C4-2B (cell line): ENCODE data around the gene DDOST.

Experiments used
- H3K27ac ChIP-seq: fragments of 450-650 bp; 2 replicates; pipeline ENCODE4 v1.5.1; 2017
- CTCF ChIP-seq: fragments of 450-650 bp; conservative IDR thresholded peaks from 2 replicates; pipeline ENCODE4 v1.5.1; 2017; ENCODE audit warnings: mild to moderate bottlenecking
- ZFX ChIP-seq: fragments of 450-650 bp; IDR thresholded peaks from 2 replicates; pipeline ENCODE4 v1.6.1; 2017

Gene DDOST

DNA sequence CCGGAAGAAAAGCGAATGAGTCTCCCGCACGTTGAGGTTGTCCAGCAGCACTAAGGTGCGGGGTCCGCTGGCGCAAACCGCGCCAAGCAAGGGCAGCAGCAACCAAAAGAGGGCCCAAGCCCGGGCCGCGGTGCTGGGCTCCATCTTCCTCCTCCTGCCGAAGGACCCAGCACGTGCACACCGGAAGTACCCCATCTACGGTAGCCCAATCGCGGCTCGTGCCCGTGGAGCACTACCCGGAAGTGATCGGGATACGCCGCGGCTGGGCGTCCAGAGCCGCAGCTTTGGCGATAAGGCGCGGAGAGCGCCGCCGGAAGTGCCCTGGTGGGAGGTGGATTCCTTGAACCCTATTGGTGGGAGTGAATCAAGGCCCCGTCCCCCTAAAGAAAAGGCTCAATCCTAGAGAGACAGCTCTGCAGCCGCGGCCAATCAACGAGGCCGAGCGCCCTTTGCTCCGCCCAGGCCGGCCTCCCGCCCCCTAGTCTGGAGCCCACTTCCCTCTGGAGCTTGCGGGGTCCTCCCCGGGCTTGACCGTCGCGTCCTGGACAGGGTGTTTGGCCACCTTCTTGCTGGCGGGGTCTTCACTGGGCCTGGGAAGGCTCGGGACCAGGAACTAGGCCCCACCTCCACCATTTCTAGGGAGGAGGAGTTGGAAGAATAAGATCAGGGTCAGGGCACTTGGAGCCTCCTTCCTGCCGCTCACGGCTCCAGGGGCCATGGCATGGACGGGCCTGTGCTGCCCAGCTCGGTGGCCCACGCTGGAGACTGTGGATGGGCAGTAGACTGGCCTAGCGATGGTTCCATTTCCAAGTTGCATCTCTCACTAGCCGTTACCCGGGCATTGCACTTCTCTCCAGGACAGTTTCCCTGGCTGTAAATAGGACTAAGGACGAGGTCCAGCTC is at the start of gene DDOST:
TSS of gene DDOST (minus strand) at position 163 of the 903 bp plus-strand sequence. CDS start at position 144, 19 bp downstream.
- TF ChIP-seq CTCF (peak; percentile 36), ZFX (peak; percentile 28; the same call in 1 of the 2 replicates)
- H3K27ac ChIP-seq, result peak within 1 kb of the TSS; percentile 93

DNA sequence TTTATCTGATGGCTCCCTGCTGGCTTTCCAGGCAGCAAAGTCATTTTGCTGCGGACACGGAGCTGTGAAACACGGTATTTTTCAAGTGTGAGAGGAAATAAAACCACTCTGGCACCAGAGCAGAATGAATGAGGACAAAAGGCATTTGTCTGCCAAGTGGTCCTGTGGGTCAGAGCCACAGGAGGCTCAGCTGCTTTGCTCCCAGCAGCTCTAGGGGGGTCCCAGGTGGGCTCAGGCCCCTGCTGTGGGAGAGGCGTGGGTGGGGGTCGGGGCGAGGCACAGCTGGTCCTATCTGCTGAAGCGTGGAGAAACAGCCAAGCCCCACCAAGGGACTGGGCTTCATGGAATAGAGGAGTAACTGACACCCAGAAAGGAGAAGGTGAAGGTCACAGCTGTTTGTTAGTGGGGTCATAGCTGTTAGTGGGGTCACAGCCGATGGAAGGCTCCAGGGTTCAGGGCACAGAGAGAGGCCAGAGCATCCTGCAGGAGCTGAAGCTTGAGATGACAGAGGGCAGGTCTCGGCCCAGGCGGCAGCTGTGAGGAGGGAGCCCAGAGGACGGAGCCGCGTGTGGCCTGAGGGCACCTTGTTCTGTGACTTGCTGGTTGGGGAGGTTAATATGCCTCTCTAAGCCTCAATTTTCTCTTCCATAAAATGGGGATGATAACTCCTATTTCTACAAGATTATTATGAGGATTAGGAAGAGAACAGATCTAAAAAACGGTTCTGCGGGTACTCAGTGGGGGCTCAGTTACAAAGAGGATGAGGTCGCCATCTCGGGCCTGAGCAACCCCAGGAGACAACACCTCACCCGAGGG is 49.5 kb upstream of the DDOST start:
- TF ChIP-seq ZFX (no peak), CTCF (no peak)
- H3K27ac ChIP-seq, result no peak overlapping the region

GRCh38 chr1:20709868-20710267 is 48.7 kb upstream of the DDOST start:
- H3K27ac ChIP-seq, result no peak overlapping the region
- TF ChIP-seq ZFX (no peak), CTCF (no peak)

DNA sequence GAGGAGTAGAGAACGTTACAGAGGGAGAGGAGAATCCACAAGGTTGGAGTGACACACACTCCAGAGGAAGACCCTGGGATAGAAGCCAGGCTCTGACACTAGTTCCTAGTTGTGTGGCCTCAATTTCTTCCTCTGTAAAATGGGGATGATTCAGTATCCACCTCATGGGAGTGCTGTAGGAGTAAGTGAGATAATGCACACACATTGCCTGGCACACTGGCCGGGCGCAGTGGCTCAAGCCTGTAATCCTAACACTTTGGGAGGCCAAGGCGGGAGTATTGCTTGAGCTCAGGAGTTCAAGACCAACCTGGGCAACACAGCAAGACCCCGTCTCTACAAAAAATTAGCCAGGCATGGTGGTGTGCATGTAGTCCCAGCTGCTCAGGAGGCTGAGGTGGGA is 47.7 kb upstream of the DDOST start:
- H3K27ac ChIP-seq, result no peak overlapping the region
- TF ChIP-seq ZFX (no peak), CTCF (no peak)

GRCh38 chr1:20708057-20708456 is 46.9 kb upstream of the DDOST start:
- H3K27ac ChIP-seq, result no peak overlapping the region
- no peak for TF ChIP-seq CTCF
- TF ChIP-seq ZFX, result no peak

DNA sequence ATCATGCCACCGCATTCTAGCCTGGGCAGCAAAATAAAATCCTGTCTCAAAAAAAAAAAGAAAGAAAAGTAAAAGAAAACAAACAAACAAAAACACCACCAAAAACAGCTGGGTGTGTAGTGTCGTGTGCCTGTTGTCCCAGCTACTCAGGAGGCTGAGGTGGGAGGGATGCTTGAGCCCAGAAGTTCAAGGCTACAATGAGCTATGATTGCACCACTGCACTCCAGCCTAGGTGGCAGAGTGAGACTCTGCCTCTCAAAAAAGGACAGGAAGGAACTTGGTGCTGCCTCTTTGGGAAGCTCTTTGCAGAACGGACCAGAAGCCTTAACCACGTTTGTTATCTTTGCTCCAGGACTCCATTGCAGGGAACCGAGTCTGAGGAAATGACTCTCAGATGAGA is 45.7 kb upstream of the DDOST start:
- TF ChIP-seq ZFX, result no peak
- no peak overlapping the region for H3K27ac ChIP-seq

DNA sequence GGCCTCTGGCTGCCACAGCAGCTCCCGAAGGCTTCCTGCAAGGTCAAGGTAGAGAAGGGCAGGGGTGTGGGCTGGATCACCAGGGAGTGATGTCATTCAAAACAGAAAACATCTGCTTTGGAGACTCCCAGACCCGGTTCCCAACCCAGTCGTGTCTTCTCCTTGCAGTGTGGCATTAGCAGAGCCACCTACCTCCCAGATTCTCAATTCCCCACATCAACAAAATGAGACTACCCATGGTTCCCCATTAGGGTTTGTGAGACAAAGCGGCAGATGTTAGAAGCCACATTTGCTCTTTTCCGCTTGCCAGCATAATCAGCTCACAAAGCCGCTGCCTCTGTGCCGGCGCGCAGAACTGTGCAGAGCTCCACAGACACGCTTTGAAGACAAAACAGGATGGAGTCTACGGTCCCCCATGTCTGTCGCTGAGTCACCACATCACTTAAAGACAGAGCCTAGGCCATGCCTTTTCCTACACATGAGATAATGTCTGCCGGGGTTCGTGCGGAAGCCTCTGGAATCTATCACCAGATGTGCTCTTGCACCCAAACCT is 44.1 kb upstream of the DDOST start:
- TF ChIP-seq ZFX, result no peak
- TF ChIP-seq CTCF, result no peak

More for the DNA sequence above, 44.1 kb upstream of the DDOST start:
- no peak overlapping the region for H3K27ac ChIP-seq
